GM12892 (cell line): ENCODE data around the gene TTC19.

Experiments used
- POLR2A ChIP-seq: IDR thresholded peaks from 2 replicates; pipeline ENCODE4 v1.6.1; 2011; ENCODE audit warnings: low read depth, low read length, control low read depth
- POLR2AphosphoS5 ChIP-seq: IDR thresholded peaks from 2 replicates; pipeline ENCODE4 v1.6.1; 2011; ENCODE audit warnings: low read depth, low read length, control low read depth

GRCh38 chr17:16033729-16034349, 34.2 kb downstream of the TTC19 start:
- TF ChIP-seq POLR2AphosphoS5 (no peak), POLR2A (no peak)
